ENCODE data around the gene FCGBP.
A peak's percentile ranks its signal among the peaks of the same experiment; 100 is the strongest.
"Not testable (repeated sequence)": the region's sequence is repeated elsewhere in the genome, so short reads cannot be mapped to it uniquely, and the experiment has no call there.

FCGBP gene

DNA sequence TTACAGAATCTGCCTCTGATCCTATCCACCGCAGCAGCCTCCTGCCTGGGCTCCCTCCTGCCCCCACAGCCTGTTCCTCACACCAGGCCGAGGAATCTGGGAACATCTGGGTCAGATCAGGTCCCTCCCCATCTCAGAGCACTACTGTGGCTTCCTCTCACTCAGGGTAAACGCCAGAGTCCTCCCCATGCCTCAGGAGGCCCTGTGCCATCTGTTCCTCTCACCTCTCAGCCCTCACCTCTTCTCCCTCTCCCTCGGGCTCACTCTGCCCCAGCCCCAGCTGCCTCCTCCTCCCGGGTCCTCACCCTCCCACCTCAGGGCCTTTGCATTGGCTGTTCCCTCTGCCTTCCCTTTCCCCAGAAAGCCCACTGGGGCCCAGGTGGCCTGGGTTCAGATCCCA is 18.2 kb downstream of the FCGBP start:
- no peak for DNase-seq

DNA sequence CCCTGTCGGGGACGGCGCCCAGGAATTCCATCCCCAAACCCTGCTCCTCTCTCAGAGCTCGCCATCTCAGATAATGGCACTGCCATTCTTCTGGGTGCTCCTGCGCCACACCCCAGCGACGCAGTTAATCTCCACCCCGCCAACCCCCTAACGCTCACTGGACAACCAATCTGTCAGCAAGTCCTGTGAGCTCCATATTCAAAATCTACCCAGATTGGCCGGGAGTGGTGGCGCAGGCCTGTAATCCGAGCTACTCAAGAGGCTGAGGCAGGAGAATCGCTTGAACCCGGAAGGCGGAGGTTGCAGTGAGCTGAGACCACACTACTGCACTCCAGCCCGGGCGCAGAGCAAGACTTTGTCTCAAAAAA is 18.6 kb downstream of the FCGBP start:
- no peak for DNase-seq

DNA sequence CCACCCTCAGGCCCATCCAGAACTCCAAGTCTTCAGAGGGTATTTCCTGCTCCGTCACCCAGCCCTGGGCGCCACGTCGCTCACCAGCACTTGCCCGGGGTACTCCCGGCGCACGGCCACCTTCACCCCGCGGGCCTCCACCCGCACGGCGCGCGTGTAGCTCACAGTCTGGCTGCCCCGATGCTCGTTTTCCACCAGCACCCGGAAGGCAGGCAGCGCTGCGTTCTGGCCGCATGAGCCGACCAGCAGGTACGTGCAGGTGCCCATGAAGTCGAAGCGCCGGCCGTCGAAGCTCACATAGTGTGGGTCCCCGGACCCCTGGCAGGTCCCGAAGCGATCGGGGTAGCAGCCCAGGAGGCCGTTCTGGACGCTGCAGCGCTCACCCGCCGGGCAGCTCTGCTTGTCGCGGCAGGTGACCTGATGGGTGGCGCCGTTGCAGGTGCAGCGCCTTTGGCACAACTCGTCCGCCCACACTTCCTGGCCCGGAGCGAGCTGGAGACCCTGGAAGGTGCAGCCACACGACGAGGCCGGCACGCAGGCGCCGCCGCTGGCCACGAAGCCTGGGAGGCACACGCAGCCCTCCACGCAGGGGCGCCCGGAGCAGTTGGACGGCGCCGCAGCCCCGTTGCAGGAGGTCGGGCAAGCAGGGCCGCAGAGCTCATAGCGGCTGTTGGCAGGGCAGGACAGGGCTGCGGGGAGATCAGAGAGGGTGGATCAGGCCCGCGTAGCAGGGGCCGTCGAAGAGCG is 19.2 kb downstream of the FCGBP start:
- DNase-seq, result no peak

DNA sequence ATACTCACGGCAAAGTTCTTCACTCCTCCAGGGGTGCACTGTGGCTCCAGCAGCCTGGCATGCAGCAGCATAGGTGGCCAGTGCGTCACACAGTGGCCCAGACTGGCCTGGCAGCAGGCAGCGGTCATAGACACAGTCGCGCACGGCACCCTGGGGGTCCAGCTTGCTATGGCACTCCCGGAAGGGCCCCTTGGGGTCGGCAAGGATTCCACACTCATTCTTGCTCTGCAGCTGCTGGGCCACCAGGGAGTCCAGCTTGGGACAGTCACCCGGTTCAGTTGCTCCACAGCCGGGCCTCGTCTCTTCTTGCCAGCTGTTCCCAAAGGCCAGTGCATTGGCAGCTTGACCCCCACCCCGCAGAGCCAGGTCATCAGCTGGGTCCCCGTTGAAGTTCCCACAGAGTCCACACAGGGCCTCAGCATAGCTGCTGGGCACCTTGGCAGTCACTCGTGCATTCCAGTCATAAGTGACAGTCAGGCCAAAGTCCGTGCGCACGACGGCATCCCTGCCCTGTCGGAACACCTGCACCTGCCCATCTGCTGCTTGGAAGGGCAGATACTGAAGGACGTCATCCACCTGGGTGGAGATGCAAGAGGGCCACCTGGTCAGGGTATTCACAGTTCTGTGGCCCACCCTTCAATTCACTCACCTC is 20.6 kb downstream of the FCGBP start:
- no peak for DNase-seq

DNA sequence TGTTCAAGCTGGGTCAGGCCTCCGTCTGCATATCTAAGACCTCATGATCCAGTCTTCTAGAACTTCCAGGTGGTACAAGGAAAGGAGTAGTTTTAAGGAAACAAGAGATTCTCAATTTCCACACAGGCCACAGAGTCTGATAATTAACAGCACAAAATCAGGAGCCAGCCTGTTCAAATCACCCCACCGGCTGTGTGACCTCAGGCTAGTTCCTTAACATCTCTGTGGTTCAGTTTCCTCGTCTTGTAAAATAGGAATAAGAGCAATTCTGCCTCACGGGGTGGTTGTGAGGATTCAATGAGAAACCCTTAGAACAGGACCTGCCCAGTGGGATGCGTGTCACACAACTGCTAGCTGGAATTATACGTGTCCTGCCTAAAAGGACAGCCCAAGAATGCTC is 25.6 kb downstream of the FCGBP start:
- no peak for DNase-seq

DNA sequence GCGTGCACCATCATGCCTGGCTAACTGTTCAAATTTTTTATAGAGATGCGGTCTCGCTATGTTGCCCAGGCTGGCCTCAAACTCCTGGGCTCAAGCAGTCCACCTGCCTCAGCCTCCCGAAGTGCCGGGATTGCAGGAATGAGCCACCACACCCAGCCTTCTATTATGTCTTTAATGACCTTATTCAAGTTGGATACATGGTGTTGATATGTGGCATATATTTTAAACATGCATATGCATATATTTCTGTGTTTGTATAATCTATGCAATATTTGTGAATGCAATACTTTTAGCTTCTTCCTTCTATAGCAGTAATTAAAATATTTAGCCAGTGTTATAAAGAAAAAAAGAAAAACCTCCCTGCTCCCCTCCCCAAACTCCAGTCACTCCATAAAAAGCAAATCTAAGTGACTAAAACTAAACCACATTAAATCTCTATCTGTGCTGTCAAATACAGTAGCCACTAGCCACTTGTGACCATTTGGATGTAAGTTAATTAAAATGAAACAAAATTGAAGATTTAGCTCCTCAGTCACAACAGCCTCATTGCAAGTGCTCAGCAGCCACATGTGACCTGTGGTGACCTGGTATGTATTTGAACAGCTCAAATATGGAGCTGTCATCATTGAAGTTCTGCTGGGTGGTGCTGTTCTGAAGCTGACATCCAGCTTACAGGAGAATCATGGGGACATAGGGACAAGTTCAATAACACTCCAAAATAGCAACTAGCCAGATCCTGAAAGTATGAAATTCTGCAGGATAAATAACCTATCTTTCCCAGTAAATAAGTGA is 27.4 kb downstream of the FCGBP start:
- DNase-seq, result no peak

DNA sequence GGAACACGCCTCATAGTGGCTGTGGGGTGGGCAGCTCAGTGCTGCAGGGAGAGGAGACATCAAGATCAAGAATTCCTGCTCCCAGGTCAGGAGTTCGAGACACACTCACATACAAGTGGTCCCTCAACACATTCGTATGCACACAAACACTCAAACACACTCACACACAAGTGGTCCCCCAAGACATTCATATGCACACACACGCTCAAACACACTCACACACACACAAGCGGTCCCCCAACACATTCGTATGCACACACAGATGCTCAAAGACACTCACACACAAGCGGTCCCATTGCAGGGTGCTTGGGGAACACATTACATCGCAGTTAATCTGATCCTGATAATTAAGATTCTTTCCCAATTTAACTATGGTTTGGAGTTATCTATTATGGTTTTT is 28.2 kb downstream of the FCGBP start:
- no peak for DNase-seq

DNA sequence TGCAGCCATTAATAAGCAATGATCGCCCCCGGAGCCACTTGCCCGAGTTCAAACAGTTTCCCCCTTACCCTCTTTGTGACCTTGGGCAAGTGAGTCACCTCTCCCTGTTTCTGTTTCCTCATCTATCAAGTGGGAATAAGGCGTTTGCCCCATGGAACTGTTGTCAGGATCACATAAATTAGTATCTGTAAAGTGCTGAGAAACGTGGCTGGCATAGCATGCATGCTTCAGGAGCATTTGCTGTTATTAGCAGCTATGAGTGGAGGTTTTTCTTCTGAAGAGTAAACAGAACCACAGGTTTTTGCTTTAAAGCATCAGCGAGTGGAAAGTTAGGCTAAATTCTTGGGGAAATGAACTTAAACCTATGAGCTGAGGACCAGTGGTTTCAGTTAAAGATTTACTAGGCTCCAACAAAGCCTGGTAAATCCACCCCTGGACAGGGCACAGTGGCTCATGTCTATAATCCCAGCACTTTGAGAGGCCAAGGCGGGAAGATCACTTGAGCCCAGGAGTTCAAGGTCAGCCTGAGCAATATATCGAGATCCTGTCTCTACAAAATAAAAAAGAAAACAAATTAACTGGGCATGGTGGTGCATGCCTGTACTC is 30.8 kb downstream of the FCGBP start:
- not testable (repeated sequence) for DNase-seq

DNA sequence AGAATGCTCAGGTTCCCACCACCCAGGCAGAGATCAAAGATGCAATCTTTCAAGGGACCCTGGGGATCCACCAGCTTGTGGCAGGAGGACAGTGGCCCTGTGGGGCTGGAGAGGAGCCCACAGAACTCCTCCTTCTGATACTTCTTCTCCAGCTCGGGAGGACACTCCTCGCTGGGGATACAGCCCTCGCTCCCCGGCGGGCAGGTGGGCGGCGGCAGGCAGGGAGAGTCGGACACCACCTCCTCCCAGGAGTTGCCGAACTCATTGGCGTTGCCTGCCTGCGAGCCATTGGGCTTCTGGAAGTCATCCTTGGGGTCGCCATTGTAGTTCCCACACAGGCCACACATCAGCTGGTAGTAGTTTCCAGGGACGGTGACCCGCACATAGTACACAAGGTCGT is 32.1 kb downstream of the FCGBP start:
- DNase-seq, result not testable (repeated sequence)

DNA sequence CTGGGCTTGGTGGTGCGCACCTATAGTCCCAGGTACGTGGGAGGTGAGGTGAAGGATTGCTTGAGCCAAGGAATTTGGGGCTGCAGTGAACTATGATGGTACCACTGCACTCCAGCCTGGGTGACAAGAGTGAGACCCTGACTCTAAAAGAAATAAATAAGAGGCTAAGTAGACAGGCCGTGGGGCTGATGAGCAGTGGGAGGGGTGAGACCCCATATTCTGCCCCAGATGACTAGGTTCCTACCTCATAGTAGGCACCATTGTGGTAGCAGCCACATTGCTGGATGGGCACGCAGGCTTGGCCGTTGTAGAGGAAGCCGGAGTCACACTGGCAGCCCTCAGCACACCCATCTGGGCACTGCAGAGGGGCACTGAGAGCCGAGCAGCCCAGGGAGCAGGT is 32.8 kb downstream of the FCGBP start:
- DNase-seq, result not testable (repeated sequence)

DNA sequence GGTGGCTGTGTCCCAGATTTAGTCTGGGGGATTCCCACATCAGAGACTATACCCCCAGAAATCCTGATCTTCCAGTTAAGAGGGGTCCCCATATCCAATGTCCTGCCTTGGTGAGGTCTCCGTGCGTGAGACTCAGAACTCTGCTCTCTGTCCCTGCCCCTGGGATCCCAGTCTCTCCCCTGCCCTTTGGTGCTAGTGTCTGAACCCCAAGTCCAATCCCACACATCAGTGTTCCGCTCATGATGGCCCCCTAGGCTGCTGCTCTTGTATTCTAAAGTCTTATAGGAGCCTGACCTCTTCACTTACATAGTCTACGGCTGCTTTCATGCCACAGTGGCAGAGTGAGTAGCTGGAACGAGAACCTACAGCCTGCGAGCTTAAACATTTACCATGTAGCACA is 35.6 kb downstream of the FCGBP start:
- not testable (repeated sequence) for DNase-seq

DNA sequence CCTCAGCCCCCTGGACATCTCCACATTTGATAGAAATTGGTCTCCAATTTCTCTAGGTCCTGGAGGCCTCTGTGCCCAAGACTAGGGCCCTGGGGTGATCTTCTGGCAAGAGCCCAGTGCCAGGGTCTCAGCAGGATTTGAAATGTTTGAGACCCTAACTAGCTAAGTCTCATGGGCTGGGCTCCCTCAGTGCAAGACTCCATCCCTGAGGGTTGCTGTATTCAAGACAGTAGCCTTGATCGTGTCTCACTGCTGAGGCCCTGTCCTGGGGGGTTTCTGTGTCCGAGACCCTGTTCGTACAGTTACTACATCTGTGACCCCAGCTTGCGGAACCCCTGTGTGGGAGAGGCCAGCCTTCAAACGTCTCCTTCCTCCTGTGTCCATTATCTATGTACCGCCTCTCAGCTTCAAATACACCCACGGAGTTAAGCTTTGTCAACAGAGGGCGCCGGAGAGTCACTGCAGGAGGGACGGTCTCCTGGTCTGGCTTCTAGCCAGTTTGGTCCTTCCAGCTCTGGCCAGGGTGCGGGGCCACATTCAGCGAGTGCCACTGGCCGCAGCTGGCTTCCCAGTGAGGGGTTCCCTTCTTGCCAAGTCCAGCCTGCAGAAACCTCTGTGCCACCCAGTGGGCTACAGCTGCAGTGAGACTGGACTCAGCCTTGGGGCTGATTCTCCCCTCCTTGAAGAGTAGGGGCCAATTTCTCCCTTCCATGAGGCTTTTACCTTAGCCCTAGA is 36.8 kb downstream of the FCGBP start:
- peak; percentile 8 for DNase-seq

DNA sequence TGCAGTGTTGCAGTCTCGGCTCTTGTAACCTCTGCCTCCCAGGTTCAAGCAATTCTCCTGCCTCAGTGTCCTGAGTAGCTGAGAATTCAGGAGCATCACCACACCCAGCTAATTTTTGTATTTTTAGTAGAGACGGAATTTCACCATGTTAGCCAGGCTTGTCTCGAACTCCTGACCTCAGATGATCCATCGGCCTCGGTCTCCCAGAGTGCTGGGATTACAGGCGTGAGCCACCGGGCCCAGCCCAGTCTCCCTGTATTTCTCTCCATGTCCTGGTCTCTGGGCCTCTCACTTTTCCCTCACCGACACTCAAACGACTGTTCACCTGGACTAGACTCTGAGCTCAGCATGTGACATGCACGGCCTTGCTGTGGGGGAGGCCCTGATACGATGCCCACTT is 39.3 kb downstream of the FCGBP start:
- not testable (repeated sequence) for DNase-seq

DNA sequence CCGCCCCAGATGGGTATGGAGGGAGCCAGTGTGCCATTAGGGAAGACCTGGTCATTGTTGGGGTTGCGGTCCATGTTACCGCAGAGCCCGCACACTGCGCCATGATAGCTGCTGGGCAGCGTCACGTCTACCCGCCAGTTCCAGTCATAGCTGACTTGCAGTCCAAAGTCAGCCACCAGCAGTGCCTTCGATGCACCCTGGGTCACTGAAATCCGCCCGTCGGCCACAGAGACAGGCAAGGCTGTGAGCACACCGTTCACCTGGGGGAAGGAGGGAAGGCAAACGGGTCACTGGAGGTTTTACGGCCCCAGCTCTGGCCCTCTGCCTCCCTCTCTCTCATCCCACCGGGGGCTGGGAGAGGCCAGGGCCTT is 40.2 kb downstream of the FCGBP start:
- DNase-seq, result not testable (repeated sequence)

DNA sequence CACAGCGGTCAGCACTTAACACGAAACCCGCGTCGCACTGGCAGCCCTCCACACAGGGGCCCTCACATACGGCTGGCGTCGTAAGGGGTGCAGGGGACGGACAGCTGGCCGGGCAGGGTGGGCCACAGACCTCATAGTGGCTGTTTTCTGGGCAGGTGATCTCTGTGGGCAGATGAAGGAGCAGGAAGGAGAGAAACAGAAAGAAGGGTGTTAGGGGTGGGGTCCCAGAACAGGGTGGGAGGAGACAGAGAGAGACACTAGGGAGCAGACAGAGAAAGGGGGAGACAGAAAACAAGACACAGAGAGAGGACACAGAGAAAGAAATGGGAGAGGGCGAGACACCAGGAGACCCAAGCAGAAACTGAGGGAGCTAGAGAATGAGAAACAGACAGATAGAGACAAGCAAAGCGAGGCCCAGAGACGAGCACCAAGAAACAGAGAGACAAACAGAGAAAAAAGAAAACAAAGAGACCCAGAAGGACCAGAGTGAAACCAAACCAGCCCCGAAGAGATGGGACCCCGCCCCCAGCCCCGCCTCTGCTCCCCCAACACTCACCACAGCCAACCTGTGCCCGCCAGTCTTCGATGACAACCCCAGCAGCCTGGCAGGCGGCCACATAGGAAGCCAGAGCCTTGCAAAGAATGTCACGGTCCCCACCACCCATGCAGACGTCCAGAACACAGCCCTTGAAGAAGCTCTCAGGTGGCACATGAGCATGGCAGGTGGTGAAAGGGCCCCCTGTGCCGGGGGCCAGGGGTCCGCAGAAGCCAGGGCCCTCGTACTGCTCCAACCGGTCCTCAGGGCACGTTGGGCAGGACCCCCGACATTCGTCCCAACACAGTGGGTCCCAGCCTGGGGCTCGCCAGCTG is 40.8 kb downstream of the FCGBP start:
- not testable (repeated sequence) for DNase-seq

DNA sequence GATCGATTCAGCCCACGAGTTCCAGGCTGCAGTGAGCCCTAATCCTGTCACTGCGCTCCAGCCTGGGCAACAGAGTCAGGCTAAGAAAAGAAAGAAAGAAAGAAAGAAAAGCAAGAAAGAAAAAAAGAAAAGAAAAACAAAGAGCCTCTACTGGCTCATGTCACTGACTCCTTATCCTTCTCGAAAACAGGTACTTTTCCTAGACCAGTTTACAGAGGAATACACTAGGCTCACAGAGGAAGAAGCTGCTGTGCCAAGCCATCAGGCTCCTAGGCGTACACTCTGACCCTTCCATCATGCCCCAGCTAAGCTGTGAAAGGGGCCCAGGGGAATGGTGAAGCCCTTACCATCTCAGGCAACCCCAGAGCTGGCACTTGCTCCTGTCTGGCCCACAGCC is 41.9 kb downstream of the FCGBP start:
- DNase-seq, result not testable (repeated sequence)

DNA sequence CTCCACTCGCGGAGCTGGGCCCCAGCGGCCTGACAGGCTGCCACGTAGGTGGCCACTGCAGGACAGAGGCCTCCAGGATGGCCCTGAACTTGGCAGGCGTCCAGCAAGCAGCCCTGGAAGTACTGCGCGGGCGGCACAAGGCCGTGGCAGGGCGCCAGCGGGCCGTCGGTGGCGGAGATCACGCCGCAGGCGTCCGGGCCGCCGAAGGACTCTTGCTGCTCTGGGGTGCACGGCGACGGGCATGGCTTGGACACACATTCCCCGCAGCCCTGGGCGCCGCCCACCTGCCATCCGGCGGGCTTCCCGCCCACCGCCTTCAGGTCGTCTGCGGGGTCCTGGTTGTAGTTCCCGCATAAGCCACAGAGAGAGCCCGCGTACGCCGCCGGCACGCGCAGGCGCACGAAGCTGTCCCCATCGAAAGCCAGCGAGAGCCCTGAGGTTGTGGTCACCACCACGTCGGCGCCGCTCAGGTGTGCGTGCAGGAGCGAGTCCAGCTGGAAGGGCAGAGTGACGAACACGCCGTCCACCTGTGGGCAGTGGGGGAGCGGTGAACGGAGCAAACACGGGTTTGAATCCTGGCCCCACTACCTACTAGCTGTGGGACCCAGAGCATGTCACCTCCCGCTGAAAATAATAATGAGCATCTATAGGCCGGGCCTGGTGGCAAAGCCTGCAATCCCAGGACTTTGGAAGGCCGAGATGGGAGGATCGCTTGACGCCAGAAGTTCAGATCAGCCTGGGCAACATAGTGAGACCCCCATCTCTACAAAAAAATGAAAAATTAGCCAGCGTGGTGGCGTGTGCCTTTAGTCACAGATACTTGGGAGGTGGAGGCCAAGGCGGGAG is 42.6 kb downstream of the FCGBP start:
- DNase-seq, result not testable (repeated sequence)

DNA sequence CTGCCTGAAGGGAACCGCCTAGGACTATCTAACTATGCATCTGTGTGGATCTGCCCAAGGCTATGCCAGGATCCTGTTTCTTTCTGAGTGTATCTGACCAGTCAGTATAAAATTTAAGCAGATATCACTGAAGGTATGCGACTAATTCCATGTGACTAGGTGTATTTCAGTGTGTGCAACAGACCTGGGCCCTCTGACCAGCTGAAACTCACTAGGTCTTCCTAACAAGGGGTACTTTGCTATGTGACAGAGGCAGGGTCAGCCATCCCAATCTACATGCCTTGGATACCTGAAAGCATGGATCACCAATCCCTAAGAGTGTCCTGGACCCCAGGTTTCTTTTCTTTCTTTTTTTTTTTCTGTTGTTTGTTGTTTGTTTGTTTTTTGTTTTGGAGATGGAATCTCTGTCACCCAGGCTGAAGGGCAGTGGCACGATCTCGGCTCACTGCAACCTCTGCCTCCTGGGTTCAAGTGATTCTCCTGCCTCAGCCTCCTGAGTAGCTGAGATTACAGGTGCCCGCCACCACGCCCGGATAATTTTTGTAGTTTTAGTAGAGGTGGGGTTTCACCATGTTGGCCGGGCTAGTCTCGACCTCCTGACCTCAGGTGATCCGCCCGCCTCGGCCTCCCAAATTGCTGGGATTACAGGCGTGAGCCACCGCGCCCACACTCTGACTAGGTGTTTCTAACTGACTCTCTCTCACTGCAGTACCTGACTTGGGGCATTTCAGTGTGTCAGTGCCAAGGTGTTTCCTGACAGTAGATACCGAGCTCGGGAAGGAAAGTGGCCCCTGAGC is 43.5 kb downstream of the FCGBP start:
- no peak for DNase-seq

DNA sequence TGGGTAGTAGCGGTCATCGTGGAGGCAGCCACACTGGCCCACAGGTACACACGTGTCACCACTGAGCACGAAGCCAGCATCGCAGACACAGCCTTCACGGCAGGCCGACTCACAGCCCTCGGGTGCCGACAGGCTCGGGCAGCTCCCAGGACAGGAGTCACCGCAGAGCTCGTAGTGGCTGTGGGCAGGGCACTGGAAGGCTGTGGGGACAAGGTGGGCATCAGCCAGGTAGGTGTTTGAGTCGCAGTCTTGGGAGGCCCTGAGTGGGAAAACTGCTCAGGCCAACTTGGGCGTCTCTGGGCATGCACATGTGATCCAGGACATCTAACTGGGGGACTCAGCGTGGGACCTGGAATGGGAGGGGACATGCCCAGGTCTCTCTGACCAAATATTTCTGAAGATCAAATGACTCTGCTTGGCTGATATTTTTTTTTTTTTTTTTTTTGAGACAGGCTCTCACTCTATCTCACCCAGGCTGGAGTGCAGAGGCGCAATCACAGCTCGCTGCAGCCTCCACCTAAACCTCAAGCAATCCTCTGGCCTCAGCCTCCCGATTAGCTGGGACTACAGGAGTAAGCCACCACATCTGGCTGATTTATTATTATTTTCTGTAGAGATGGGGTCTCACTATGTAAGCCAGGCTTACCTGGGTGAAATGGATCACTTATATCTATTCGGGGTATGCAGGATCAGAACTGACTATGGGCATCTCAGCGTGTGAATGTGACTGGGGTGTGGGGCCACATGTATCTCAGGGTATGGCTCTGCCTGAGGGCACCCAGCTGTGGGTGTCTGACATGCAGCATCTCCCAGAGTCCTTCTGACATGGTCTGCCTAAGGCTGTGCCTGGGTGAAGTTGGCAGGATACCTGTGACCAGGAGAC is 44.3 kb downstream of the FCGBP start:
- not testable (repeated sequence) for DNase-seq
